HG02973 (cell line): ENCODE results near the gene UBE2K.
"Not testable (repeated sequence)": the region's sequence is repeated elsewhere in the genome, so short reads cannot be mapped to it uniquely, and the experiment has no call there.

ENCODE experiments used
- ATAC-seq: cut with Tn5 transposase; IDR thresholded peaks from one replicate; pipeline ENCODE4 v1.9.1; 2021; ENCODE audit warnings: moderate library complexity; ENCODE audit not compliant: unreplicated experiment

The UBE2K gene, protein sequence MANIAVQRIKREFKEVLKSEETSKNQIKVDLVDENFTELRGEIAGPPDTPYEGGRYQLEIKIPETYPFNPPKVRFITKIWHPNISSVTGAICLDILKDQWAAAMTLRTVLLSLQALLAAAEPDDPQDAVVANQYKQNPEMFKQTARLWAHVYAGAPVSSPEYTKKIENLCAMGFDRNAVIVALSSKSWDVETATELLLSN

DNA sequence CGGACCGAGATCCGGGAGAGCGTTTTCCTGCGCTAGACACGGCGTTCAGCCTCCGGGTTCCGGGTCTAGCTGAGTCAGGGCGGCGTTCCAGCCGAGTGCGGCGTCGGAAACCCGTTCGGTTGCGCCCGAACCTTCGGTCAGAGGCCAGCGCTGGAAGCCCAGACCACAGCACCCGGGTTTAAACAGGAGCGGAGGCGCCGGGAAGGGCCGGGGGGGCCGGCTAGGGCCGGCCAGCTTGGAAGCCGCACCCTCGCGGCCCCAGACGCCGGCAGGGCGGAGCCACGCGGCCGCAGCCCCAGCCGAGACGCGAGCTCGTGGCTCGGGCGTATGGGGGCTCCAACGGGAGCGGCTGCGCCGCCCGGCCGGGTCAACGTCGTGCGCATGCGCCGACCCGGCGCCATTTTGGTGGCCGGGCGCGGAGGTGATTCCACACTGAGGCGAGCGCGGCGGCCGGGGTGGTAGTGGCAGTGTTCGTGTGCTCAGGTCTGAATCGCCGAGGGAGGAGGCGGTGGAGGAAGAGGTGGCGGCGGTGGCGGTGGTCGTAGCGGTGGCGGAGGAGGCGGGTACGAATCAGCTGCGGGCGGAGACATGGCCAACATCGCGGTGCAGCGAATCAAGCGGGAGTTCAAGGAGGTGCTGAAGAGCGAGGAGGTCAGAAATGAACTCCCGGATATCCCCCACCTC is at the start of gene UBE2K:
UBE2K (plus strand) TSS at position 397 of the 684 bp plus-strand sequence; CDS start at position 589, 192 bp downstream.
- ATAC-seq, result peak; percentile 81

DNA sequence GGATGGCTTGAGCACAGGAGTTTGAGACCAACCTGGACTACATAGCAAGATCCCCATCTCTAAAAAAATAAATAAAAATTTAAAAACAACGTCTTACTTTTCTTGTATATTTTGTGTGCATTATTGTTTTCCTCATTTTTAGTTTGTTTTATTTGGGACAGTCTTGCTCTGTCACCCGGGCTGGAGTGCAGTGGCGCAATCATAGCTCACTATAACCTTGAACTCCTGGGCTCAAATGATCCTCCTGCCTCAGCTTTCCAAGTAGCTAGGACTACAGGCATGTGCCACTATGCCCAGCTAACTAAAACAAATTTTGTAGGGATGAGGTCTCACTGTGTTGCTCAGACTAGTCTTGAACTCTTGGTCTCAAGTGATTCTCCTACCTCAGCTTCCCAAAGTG is 49.7 kb upstream of the UBE2K start:
- ATAC-seq, result no peak

DNA sequence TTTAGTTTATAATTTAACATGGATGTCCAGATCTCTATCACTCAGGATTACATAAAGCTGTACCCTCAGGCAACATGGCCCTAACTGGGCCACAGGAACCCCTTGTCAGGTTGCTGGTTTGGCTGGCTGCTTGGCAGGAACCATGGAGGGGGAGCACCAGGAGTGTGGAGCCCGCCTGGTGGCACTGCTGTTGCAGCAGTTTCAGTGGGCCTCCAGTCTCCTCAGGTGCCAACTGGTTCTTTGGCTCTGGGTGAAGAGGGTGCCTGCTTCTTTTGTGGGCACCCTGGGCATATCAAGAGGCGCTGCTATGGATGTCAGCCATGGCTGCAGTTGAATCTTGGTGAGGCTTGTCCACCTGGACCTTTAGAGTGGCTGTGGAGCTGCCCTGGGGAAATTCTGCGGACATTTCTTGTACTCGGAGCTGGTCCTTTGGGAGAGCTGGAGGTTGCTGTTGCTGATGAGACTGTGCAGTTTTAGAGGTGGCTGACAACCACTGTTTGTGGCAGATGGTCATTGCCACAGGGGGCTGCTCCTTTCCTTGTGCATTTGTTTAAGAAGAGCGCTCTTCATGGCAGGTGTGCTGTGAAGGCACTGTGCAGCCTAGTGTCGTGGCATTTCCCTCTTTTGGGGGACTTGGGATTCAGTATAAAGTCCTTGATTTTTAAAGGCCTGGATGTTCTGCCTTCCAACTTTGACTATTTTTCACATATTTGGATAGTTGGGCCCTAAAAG is 48.9 kb upstream of the UBE2K start:
- no peak for ATAC-seq

DNA sequence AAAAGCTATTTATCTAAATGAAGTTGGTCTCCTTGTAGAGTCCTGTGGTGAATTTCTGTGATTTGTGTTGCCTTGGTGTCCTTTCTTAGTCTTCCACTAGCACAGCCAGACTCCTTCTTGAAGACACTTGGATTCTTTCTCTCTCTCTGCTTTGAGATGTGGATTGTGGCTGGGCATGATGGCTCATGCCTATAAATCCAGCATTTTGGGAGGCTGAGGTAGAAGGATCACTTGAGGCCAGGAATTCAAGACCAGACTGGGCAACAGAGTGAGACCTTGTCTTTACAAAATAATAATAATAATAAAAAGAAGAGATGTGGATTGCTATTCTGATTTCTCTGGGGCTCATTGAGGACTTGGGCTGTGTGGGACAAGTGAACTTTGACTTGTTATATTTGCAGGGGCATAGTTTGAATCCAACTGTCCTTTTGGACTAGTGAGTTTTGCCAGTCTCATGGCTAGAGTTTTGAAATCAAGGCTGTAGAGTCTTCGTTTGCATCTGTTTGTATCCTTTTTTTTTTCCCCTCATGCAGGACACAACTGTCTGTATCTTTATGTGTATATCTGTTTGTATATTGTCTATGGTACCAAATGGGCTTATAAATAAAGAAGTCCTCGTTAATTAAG is 48.2 kb upstream of the UBE2K start:
- no peak for ATAC-seq

DNA sequence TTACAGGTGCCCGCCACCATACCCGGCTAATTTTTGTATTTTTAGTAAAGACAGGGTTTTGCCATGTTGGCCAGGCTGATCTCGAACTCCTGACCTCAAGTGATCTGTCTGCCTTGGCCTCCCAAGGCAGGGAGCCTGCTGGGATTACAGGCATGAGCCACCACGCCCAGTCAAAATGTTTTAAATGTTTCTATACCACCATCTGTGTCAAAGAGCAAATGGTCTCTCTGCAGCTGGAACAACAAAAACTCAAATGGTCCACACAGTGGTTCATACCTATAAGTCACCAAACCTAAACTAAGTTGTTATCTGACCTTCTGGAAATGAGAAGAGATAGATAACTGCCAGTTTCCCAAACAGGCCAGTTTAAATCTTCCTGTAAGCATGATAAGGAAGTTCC is 46.4 kb upstream of the UBE2K start:
- ATAC-seq, result not testable (repeated sequence)

DNA sequence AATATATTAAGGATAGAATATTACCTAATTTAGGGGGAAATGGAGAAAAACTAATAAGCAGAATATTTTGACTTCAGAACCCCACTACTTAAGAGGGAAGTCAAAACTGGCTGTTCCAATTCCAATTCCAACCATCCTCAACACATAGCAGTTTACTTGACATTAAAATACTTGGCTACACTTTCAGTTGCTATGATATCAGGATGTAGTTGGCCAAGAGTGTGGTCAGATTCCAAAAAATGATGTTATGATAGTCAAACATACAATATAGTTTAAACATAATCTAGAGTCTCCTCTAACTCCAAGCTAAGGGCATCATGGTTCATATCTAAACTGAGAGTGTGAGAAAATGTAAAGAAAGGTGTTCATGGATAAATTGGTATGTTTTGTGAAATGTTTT is 42.7 kb upstream of the UBE2K start:
- no peak for ATAC-seq

DNA sequence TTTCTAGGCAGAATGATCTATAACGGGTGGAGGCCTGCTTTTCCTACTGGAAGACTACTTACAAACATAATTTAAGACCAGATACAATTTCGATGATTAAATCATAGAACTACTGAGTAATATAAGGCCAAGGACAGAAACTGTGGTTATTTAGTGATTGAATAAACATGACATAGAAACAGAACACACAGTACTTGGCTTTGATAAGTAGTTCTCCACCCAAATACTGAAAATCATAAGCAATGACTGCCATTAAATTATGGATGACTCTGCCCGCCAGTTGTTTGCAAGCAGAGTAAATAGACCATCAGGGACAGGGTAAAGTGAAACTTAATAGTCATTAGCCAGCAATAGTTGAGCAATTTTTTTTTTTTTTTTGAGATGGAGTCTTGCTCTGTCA is 42.1 kb upstream of the UBE2K start:
- ATAC-seq, result peak; percentile 48

DNA sequence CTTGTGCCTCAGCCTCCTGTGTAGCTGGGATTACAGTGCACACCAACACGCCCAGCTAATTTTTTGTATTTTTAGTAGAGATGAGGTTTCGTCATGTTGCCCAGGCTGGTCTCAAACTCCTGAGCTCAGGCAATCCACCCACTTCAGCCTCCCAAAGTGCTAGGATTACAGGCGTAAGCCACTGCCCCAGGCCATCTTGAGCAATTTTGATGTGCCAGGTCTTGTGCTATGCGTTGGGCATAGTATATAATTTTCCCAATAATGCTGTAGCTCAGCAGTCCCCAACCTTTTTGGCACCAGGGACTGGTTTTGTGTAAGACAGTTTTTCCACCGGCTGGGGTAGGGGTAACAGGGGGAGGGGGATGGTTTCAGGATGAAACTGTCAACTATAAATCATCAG is 41.3 kb upstream of the UBE2K start:
- not testable (repeated sequence) for ATAC-seq

DNA sequence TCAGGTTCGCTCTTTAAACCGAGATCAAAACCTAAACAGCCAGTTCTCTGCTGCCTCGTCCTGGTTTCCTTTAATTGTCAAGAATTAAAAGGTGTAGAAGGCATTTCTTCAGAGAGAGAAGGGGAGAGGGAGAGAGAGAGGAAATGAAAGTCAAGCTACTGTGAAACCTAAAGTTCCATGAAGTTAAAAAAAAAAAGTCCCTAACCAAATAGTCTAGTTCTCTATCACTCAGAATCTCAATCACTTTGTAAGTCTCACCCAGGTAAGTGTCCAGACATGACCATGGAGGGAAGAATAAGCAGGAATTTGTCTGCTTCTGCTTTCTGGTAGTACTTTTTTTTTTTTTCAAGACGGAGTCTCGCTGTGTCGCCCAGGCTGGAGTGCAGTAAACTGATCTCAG is 40.5 kb upstream of the UBE2K start:
- ATAC-seq, result peak; percentile 77

DNA sequence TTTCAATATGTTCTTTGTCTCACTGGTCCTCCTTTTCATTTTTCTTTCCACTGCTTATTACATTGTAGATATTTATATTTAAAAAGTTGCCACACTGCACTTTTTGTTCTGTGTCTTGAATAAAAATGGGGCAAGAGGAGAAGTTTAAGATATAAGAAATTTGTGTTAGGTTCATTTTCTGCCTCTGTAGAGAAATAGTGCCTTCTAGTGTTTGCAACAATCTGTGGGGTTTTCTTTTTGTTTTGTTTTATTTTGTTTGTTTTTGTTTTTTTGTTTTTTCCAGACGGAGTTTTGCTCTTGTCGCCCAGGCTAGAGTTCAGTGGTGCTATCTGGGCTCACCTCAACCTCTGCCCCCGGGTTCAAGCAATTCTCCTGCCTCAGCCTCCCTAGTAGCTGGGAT is 39.2 kb upstream of the UBE2K start:
- ATAC-seq, result no peak

DNA sequence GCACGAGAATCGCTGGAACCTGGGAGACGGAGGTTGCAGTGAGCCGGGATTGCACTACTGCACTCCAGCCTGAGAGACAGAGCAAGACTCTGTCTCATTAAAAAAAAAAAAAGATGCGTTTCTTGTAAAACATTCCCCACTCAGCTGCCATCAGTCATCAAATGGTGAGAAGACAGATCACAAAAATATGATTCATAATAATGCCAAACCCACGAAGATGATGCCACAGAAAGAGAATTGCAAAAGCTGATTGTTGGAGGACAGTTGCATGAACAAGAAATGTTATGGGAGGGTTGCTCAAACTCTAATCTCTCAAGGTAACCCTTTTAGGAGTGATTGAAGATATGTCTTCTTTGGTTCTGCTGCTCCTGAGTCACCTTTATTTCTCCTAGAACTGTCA is 37.9 kb upstream of the UBE2K start:
- no peak for ATAC-seq

DNA sequence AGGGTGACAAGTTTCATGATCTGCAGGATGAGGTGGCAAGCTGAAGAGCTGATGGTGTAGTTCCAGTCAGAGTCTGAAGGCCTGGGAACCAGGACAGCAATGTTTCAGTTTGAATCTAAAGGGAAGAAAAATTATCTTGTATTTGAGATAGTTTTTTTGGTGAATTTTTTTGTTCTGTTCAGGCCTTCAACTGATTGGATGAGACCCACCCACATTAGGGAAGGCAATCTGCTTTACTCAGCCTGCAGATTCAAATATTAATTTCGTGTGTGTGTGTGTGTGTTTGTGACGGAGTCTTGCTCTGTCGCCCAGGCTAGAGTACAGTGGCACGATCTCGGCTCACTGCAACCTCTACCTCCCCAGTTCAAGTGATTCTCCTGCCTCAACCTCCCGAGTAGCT is 37.2 kb upstream of the UBE2K start:
- ATAC-seq, result no peak

DNA sequence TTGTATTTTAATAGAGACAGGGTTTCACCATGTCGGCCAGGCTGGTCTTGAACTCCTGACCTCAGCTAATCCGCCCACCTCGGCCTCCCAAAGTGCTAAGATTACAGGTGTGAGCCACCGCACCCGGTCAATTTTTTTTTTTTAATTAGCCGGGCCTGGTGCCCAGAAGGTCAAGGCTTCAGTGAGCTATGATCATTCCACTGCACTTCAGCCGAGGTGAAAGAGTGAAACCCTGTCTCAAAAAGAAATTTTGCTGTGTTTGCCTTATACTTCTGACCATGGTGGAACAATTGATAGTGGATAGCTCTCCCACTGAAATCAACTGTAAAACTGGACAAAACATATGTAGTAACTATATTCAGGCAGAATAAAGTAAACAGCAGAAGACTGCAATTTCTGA is 35.3 kb upstream of the UBE2K start:
- no peak for ATAC-seq

DNA sequence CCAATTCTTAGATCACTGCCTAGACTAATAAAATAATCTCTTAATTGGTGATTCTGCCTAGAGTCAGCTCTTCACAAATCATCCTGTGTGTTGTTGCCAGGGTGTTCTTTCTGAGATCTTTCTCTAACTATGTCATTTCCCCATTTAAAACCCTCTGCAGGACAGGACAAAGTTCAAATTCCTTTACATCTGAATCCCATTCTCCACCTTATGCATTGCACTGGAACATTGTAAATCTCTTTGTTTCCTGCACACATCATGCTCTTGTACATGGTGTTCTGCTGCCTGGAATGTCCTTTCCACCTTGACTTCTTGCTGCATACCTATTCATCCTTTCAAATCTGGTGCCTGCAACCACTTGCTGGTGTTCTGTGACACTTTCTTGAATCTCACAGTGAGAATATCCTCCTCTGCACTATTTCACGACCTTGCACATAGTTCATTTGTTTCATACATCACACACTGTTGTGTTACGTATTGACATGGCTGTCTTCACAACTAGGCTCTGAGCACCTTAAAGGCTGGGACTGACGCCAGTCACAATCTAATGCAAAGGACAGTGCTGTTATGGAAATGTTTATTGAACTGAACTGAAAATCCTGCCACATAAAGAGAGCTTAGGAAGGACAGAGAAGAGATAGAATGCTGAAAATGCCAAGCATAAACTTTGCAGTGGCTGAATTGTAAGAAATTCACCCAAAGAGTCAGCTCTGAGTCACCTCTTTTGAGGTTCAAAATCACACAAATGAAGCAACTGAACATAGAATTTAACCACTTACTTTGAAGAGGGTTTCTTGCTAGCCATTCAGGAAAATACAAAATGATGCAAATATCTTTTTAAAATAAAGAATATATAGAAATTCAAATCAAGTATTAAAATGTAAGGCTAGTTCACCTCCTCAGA is 32.9 kb upstream of the UBE2K start:
- no peak for ATAC-seq

DNA sequence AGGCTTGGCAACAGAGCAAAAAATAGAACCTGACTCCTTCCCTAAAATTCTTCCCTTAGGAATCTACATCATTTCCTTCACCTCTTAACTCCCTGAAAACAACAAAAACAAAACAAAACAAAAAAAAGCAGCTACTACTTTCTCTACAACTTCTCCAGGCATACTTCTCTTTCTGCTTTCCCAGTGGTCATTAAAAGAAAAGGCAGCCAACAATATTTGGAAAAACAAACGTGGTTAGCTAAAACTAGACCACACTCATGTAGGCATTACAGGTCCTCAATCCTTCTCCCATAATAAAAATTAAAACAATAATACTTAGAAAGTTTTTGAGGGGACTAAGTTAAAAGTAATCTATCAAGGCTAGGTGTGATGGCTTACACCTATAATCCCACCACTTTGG is 30.2 kb upstream of the UBE2K start:
- no peak for ATAC-seq

DNA sequence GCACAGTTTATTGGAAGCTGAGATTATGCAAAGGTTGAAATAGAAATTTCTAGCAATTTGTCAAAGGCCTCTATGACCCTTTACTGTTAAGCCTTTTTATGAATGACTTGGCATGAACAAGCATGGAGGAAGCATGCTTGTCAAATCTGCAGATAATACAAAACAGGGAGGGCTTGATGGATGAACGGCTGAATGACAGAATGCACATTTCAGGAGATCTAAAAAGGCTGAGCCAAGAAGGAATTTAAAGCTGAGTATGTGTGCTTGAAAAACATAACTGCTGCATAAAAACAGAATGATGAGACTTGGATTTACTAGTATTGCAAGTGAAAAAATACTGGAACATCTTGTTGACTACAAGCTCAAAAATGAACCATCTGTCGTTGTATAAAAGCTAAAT is 29.0 kb upstream of the UBE2K start:
- ATAC-seq, result no peak

DNA sequence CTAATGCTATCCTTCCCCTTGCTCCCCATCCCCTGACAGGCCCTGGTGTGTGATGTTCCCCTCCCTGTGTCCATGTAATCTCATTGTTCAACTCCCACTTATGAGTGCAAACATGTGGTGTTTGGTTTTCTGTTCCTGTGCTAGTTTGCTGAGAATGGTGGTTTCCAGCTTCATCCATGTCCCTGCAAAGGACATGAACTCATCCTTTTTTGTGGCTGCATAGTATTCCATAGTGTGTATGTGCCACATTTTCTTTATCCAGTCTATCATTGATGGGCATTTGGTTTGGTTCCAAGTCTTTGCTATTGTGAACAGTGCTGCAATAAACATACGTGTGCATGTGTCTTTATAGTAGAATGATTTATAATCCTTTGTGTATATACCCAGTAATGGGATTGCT is 27.6 kb upstream of the UBE2K start:
- ATAC-seq, result not testable (repeated sequence)

DNA sequence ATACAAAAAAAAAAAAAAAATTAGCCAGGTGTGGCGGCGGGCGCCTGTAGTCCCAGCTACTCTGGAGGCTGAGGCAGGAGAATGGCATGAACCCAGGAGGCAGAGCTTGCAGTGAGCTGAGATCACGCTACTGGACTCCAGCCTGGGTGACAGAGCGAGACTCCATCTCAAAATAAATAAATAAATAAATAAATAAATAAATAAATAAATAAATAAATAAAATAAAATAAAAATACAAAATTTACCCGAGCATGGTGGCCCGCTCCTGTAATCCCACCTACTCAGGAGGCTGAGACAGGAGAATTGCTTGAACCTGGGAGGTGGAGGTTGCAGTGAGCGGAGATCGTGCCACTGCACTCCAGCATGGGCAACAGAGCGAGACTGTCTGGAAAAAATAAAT is 22.3 kb upstream of the UBE2K start:
- not testable (repeated sequence) for ATAC-seq

DNA sequence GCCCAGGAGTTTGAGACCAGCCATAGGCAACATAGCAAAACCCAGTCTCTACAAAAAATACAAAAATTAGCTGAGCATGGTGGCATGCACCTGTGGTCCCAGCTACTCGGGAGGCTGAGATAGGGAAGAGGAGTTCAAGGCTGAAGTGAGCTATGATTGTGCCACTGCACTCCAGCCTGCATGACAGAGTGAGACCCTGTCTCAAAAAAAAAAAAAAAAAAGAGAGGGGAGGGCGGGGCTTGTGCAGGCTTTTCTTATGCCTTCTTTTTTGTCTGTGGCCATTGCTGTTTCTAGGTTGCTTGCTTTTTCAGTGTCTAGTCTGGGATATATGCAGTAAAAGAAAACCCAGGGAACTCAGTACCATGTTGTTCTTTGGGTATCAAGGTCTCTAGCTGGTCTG is 16.9 kb upstream of the UBE2K start:
- ATAC-seq, result not testable (repeated sequence)

DNA sequence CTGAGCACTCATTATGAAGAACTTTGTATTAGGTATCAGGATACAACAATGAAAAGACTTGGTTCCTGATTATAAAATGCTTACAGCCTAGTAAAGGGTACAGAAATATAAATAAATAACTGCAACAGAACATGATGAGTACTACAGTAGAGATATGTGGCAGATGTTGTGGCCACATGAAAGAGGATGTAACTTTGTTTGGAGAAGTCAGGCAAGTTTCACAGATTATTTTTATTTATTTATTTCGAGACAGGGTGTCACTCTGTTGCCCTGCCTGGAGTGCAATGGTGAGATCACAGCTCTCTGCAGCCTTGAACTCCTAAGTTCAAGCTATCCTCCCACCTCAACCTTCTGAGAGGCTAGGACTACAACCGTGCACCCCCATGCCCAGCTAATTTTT is 15.8 kb upstream of the UBE2K start:
- peak; percentile 68 for ATAC-seq

DNA sequence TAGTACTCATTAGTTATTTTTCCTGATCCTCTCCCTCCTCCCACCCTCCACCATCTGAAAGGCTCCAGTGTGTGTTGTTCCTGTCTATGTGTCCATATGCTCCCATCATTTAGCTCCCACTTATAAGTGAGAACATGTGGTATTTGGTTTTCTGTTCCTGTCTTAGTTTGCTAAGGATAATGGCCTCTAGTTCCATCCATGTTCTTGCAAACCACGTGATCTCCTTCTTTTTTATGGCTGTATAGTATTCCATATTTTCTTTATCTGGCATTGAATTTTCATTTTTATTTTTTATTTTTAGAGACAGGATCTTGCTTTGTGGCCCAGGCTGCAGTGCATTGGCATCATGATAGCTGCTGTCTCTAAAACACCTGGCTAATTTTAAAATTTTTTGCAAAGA is 11.9 kb upstream of the UBE2K start:
- no peak for ATAC-seq
